Measurements from ENCODE around the gene RAB33A.
"Not testable (repeated sequence)": the region's sequence is repeated elsewhere in the genome, so short reads cannot be mapped to it uniquely, and the experiment has no call there.

Gene RAB33A

DNA sequence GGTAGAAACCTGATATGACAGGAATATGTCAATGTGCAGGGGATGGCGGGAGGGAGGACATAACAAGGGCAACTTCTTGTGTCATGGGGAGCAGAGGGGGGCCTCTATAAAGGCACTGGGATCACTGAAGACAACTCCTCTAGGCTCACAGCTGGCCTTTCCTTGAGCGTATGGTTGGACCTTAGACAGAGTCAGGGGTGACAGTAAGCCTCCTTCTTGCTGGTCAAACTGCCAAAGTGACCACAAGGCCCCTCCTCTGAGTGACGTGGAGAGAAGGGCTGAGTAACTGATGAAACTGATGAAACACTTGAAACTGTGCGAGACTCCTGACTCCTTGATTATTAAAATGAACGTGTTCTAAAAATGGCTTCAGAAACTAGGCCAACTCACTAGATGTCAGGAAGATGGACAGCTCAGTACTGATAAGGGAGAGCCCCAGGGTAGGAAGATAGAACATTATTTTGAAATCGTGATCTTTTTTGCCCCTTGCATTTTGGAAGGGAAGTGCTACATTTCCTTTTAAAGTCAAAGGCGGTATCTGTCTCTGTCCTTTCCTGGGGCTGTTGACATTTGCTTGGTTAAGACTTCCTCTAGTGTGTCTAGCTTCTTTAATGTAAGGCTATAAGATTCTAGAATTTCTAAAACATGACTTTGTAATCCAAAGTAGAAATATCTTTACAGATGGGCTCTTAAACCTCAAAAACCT, 1.6 kb downstream of the RAB33A start:
- DNase-seq = peak; percentile 26

DNA sequence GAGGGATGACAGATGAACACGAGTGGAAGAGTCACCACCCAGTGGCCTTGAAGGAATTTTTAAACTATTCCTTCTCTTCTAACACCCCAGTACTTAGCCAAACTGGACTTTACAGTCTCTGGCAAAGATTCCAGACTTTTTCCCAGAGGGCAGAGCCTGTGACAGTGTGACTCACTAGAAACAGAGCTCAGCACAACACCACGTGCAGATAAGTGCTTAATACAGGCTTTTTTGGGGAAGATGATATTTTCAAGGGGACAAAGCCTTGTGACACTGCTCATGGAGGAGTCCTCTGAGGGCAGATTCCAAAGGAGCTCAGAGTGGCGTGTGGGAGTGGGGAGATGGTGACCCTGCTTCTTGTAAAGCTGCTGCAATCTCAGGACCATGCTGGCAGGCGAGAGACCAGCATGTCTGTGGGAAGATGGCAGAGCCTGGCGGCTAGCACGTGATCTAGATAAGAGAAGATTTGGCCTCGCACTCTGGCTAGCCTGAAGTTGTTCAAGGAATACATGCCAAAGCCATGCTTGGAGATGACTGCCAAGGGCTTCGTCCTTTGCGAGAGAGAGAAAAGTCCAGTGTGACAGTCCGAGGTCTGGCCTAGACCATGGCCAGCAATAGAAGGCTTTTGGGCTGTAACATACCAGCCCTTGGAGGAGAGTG, 2.4 kb downstream of the RAB33A start:
- DNase-seq = peak; percentile 43

DNA sequence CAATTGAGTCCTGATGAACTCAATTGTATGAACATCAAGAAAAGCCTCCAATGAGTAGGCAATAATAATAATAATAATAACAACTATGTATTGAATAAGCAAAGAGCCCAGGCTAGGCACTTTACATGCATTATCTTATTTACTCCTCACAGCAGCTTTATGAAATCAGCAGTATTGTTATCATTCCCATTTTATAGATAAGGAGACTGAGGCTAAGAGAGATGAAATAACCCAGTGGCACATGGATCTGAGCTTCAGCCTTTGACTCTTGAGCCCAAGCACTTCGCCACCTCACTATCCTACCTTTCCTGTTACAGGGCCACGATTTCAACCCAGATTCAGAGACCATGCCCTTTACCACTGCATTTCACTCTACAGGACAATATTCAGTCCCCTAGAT, 3.2 kb downstream of the RAB33A start:
- DNase-seq = no peak

DNA sequence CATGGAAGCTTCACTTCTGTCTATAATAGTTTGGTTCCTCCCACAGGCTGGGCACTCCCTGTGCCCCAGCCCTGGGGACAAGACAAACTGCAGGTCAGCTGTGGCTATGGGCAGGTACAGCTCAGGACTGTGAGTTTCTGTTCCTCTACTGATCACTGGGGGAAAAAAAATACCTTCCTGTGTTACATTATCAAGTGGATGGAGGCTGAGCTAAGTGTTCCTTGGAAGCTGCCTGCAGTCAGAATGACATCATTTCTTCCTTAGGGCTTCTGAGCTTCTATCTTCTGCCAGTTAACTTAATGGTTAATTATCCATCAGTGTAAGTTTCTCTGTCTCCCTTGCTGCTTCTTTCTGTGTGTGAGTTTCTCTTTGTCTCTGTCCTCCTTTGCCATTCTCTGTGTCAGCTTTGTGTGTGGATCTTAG, 4.6 kb downstream of the RAB33A start:
- DNase-seq = no peak

DNA sequence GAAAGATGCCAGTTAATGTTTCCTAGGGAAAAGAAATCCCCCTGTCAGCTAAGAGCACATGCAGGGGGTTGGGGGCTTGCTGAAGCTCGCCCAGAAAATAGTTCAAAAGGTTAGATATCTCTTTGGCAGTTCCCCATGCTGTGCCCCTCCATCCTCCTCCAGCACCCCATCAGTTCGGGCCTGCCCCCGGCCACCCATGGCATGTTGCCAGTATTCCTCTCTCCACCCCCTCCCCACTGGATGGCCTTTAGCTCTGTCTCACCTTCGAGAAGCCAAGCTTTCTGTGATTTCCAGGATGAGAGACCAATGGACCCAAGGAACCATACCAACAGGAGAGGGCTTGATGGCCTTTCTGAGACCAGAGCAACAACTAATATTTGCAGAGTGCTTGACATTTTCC, 5.2 kb downstream of the RAB33A start:
- DNase-seq = no peak

DNA sequence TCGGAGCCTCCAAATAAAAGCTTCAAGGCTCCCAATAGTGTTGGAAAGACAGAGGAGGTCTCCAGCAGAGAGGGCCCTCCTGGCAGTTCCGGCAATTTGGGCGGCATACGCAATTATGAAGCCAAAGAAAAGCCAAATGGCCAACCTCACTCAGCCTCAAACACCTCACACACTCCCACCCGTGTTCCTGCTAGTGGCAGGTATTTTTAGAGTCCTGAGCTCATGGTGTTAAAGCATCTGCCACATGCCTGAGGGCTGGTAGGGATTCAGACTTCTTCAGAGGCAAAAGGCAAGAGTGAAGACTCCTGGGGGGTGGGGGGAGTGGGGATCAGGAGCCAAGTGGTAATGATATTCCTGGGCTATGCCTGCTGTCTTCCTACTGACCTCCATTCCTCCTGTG, 7.4 kb downstream of the RAB33A start:
- DNase-seq = no peak

DNA sequence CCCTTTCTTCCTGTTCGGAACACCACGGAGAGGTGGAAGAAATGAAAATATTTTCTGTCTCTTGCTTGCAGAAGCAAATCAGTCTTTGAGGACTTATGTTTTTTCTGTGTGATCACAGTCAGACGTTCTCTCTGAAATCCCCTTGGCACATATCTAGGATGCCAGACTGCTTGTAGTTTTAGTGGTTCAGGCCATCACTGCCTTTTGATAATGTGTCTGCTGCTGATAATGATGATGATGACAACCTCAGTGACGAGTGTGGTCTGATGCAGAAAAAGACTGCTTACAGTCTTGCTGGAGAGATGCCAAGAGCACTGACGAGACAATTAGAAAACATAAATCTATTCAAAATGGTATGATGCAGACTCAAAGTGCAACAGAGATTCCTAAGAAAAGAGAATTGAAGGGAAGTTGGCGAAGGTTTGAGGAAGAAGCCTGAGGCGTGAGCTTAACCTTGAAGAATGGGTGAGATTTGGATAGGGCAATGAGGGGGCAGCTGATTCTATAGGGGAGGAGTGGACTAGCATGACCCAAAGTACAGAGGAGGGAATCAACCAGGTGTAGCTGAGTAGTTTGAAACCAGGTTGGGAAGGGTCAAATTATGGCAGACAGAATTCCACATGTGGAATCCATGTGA, 7.9 kb downstream of the RAB33A start:
- no peak for DNase-seq

DNA sequence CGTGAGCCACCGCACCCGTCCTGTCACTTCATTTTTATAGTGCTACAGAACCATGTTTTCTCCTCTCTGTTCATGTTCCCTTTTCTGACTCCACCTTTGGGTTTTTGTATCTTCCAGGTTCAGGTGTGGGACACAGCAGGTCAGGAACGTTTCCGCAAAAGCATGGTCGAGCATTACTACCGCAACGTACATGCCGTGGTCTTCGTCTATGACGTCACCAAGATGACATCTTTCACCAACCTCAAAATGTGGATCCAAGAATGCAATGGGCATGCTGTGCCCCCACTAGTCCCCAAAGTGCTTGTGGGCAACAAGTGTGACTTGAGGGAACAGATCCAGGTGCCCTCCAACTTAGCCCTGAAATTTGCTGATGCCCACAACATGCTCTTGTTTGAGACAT, 12.4 kb downstream of the RAB33A start:
- DNase-seq = no peak

DNA sequence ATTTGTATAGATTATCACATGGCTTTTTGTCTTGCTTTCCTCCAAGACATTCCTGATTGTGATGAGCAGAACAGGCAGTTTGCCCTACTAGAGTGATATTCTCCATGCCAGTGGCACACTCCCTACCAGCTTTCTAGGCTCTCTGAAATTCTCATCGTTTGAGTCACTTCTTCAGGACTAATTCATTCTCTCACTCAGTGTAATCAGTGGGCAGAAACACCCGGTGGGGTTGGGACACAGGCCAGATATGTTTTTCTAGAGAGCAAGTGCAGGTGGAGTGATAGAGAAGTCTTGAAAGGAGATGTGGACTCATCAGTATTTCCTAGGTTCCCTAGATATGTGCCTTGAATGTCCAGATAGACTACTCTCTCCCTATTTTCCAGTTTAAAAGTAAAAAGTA, 13.1 kb downstream of the RAB33A start:
- no peak for DNase-seq

DNA sequence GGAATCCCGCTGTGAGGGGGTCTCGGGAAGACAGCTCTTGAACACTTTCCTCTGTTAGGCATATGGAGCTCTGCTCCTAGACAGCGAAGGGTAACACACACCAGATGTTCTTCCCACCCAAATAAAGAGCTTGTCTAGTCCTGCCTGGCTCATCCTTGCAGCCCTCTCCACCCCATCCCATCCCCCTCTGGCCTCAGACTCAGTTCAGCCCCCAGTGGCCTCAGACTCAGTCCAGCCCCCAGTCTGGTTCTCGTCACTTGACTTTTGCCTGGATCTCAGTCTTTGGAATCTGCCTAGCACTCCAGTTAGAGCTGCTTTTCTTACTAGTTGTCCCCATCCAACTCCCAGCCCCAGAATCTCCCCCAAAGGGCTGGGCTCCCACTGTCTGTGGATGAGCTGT, 14.9 kb downstream of the RAB33A start:
- DNase-seq = no peak

DNA sequence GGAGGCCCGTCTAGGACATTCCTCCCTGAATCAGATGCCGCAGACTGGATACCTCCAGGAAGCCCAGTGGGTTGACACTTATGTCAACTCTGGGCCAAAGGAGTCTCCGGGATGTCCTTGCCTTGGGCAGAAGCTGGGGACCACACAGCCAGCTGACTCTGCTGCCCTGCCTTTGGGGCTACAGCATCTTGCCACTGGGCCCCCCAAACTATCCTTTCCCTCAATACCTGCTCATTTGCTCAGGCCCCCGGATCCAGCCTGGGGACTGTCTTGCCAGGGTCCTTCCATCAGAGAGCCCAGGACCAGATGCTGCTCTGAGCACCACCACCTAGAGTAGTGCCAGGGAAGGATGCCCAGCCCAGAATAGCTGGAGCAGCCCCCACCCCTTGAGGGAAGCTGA, 19.0 kb downstream of the RAB33A start:
- DNase-seq = no peak

DNA sequence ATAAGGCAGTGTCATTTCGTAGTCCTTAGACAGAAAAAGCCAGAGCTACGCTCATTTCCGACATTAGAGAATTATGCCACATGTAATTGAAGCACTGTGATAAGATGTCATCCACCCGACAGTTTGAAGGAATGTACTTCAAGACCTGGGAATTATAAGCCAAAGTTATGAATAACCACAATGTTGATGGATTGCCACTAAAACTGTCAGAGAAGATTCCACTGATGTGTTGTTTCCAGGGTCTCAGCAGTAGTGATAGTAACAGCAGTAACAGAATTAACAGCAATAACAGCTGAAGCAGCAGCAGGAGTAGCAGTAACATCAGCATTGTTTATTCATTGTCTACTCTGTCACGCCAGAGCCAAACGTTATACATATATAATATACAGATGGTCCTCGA, 24.7 kb downstream of the RAB33A start:
- DNase-seq = no peak

DNA sequence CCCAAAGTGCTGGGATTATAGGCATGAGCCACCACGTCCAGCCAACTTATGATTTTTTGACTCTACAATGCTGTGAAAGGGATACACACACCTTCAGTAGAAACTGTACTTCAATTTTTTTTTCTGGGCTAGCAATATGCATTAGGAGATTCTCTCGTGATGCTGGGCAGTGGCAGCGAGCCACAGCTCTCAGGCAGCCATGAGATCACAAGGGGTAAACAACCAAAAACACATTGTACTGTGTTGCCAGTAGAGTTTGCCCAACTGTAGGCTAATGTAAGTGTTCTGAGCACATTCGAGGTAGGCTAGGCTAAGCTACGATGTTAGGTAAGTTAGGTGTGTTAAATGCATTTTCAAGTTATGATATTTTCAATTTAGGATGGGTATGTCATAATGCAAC, 25.7 kb downstream of the RAB33A start:
- no peak for DNase-seq

DNA sequence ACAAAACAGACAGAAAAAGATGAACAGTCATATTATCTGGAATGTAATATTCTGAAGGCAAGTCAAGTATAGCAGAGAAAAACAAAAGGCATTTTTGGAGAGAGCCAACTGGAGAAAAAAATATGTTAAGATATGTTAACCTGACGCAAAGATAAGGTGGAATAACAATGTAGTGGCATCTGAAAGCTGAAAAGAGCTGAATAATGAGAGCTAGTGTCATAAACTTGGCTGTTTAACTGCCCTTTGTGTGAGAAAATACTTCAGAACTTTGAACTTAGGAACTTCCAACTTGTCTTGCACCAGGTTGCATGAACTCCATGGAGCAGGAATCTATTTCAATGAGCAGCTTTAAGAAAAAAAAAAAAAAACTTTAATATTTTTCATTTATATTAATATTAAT, 32.9 kb downstream of the RAB33A start:
- DNase-seq = no peak

DNA sequence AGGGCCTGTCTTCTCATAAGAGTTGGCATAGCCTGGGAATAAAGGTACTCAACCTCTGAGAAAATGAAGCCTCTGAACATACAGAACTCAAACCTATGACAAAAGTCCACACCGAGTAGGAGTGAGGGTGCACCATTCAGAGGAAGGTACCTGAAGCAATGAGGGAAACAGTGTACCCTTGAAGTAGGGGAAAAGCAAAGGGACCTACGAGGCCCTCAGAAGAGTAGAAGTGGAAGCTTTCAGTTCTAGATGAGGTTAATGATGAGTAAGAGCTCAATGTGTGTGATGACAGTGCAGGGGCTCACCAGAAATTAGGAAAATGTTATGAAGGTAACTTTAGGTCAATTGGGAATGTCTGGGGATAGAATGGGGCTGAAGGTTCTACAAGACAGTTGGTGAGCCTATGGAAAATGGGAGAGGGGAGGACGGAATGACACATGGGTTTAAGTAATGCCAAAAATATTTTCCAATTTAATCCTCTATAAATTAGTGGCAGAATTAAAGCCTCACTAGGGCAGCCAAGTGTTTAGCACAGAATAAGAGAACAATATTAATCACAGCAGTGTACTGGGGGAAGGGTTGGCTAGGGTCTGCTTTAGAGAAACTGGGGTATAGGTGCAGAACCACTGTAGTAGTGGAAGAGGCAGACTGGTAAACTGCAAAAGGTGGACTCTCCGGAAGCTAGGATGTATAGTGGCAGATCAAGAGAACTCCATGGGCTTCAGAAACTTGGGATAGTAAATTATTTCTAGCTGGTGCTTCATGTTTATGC, 39.8 kb downstream of the RAB33A start:
- DNase-seq = no peak

DNA sequence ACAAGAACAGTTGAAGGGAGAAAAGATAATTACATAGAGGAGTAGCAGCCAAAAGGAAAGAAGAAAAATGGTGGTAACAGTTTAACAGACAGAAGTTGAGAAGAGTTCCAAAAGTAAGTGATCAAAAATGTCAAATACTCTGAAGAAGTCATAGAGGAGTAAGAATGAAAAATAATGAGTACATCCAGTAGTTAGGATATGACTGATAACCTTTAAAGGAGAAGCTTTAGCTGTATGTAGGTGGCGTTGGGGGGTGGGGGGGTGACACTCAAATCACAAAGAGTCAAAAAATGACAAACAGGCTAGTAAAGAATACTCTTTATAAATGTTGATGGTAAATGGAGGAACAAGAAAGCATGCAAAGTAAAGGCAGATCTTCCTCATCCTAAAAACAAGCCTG, 40.6 kb downstream of the RAB33A start:
- DNase-seq = no peak

DNA sequence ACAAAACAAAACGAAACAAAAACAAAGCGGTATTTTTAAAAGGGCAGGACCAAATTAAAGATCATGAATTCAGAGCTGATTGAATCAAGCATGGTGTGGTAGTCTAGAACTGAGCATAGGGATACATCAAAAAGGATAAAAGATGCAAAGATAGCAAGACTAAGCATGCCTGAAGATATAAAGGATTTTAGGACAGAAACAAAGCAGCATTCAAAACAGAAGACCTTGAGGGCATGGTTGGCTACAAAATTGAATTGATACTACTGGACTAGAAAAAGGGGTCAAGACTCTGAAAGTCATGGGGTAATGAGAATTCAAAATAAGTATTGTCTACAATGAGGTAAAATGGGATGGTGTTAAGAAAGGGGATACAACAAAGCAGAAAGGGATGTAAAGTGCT, 41.6 kb downstream of the RAB33A start:
- no peak for DNase-seq

DNA sequence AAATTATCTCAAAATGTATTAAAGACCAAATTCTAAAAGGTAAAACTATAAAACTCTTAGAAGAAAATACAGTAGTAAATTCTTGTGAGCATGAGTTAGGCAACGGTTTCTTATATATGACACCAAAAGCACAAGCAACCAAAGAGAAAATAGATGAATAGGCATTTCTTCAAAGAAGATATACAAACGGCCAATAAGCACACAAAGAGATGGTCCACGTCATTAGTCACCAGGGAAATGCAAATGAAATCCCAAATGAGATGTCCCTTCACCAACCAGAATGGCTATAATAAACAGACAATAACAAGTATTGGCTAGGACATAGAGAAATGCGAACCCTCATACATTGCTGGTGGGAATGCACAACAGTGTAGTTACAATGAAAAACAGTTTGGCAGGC, 44.6 kb downstream of the RAB33A start:
- DNase-seq = no peak

DNA sequence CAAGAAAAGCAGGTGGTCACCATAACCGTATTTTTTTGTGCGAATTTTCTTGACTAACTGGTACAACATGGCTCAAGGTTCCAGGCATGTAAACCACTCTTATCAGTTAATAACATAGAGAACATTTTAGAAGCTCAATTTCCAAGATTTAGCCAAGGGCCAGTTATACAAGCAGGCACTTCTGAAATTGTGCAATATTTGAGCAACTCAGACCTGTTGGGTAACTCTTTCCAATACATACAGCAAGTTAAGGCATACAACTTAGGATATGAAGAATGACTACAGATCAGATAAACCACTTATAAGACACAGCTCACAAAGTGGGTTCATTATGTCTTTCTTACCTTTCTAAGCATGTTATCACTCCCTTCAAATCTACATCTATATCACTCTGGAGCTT, 53.0 kb downstream of the RAB33A start:
- no peak for DNase-seq

DNA sequence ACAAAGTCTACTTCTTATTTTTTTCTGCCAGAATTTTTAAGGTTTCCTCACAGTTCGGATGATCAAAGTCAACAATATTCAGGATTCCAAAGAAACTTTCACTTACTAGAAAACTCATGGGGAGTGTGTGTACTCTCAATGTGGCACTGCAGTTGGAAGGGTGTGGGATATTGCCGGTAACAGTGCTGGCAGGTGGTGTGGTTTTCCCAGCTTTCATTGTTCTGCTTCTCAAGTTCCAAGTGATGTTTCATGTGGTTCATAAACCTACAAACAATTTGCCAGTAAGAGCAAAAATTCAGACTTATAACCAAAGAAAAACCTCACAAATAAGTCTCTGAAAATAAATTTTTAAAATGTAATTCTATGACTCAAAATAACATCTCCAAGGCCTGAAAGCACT, 57.1 kb downstream of the RAB33A start:
- DNase-seq = no peak

DNA sequence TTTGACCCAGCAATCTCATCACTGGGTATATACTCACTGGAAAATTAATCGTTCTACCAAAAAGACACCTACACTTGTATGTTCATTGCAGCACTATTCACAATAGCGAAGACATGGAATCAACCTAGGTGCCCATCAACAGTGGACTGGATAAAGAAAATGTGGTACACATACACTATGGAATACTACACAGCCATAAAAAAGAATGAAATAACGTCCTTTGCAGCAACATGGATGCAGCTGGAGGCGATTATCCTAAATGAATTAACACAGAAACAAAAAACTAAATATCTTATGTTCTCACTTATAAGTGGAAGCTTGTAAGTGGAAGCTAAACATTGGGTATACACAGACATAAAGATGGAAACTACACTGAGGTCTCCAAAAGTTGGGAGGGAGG, 59.4 kb downstream of the RAB33A start:
- DNase-seq = not testable (repeated sequence)
